ENCODE data around the gene PYY.
"Not testable (repeated sequence)": the region's sequence is repeated elsewhere in the genome, so short reads cannot be mapped to it uniquely, and the experiment has no call there.

Gene PYY

GRCh38 chr17:43953746-43954145, at the start of gene PYY:
PYY (minus strand) TSS chr17:43953940; CDS start chr17:43953483, 457 bp downstream.
- DNase-seq, result no peak

- no peak for DNase-seq
These were observed 48.6 kb upstream of the PYY start for GRCh38 chr17:44002141-44002848.

- no peak for DNase-seq
These were observed 47.8 kb upstream of the PYY start for GRCh38 chr17:44001461-44001920.

GRCh38 chr17:44000871-44001460, 47.2 kb upstream of the PYY start:
- DNase-seq, result no peak

- DNase-seq, result no peak
These were observed 46.6 kb upstream of the PYY start for GRCh38 chr17:44000141-44000860.

- no peak for DNase-seq
These were observed 45.3 kb upstream of the PYY start for GRCh38 chr17:43999024-43999423.

- DNase-seq, result no peak
These were observed 44.8 kb upstream of the PYY start for GRCh38 chr17:43998552-43998951.

GRCh38 chr17:43997180-43997579, 43.4 kb upstream of the PYY start:
- not testable (repeated sequence) for DNase-seq

- DNase-seq, result no peak
These were observed 41.4 kb upstream of the PYY start for GRCh38 chr17:43995150-43995471.

GRCh38 chr17:43994272-43995149, 40.8 kb upstream of the PYY start:
- peak; percentile 20 for DNase-seq

- DNase-seq, result no peak
These were observed 38.9 kb upstream of the PYY start for GRCh38 chr17:43992641-43993040.

GRCh38 chr17:43988301-43988700, 34.6 kb upstream of the PYY start:
- DNase-seq, result no peak

- DNase-seq, result no peak
These were observed 33.6 kb upstream of the PYY start for GRCh38 chr17:43987131-43988021.

GRCh38 chr17:43986225-43986981, 32.7 kb upstream of the PYY start:
- no peak for DNase-seq

- DNase-seq, result no peak
These were observed 30.8 kb upstream of the PYY start for GRCh38 chr17:43984521-43984920.

GRCh38 chr17:43983515-43984411, 30.0 kb upstream of the PYY start:
- DNase-seq, result no peak

- no peak for DNase-seq
These were observed 29.4 kb upstream of the PYY start for GRCh38 chr17:43983196-43983514.

- no peak for DNase-seq
These were observed 28.4 kb upstream of the PYY start for GRCh38 chr17:43982171-43982570.

GRCh38 chr17:43979671-43980070, 25.9 kb upstream of the PYY start:
- DNase-seq, result no peak

GRCh38 chr17:43979011-43979410, 25.3 kb upstream of the PYY start:
- DNase-seq, result no peak

Data from GDM1 (cell line).